Liver (tissue), 3 donors: Measurements from ENCODE around the gene CNTNAP1.

Source experiments
- FOXA1 ChIP-seq: IDR thresholded peaks from 2 replicates; pipeline ENCODE4 v1.6.1; 2016; ENCODE audit warnings: antibody characterized with exemption
- GABPA ChIP-seq, 2 donors: IDR thresholded peaks in 1 of 2; conservative IDR thresholded peaks in 1 of 2; 2 replicates each; pipeline ENCODE4 v1.6.1; 2016; ENCODE audit warnings: antibody characterized with exemption in 2 of 2, mild to moderate bottlenecking in 1 of 2, moderate library complexity in 1 of 2
- RAD21 ChIP-seq, 2 donors: IDR thresholded peaks; 2 replicates each; pipeline ENCODE4 v1.6.1; 2016; ENCODE audit warnings: antibody characterized with exemption in 2 of 2, mild to moderate bottlenecking in 2 of 2
- RXRA ChIP-seq, 2 donors: IDR thresholded peaks; 2 replicates each; pipeline ENCODE4 v1.6.1; 2017 to 2018; ENCODE audit warnings: antibody characterized with exemption in 2 of 2, mild to moderate bottlenecking in 1 of 2
- TAF1 ChIP-seq: conservative IDR thresholded peaks from 2 replicates; pipeline ENCODE4 v1.6.1; 2016; ENCODE audit warnings: antibody characterized with exemption, mild to moderate bottlenecking
- YY1 ChIP-seq: IDR thresholded peaks from 2 replicates; pipeline ENCODE4 v1.6.1; 2016; ENCODE audit warnings: antibody characterized with exemption, mild to moderate bottlenecking
- TF ChIP-seq, protein P1 (sequence below): IDR thresholded peaks from 2 replicates; pipeline ENCODE4 v1.6.1; 2016; ENCODE audit warnings: antibody characterized with exemption, mild to moderate bottlenecking
- TF ChIP-seq, protein P2 (sequence below): fragments of 150-350 bp; IDR thresholded peaks from 2 replicates; pipeline ENCODE4 v1.5.1; 2017; ENCODE audit warnings: improper control_type of control experiment, low read depth, low read length; ENCODE audit not compliant: missing input control
- TF ChIP-seq, protein P3 (sequence below): IDR thresholded peaks from 2 replicates; pipeline ENCODE4 v1.6.1; 2016; ENCODE audit warnings: antibody characterized with exemption
- TF ChIP-seq, protein P4 (sequence below): IDR thresholded peaks from 2 replicates; pipeline ENCODE4 v1.6.1; 2016; ENCODE audit warnings: antibody characterized with exemption
- TF ChIP-seq, protein P5 (sequence below): IDR thresholded peaks from 2 replicates; pipeline ENCODE4 v1.6.1; 2016; ENCODE audit warnings: antibody characterized with exemption
- donor health status: healthy.
- donor health status: healthy.

DNA sequence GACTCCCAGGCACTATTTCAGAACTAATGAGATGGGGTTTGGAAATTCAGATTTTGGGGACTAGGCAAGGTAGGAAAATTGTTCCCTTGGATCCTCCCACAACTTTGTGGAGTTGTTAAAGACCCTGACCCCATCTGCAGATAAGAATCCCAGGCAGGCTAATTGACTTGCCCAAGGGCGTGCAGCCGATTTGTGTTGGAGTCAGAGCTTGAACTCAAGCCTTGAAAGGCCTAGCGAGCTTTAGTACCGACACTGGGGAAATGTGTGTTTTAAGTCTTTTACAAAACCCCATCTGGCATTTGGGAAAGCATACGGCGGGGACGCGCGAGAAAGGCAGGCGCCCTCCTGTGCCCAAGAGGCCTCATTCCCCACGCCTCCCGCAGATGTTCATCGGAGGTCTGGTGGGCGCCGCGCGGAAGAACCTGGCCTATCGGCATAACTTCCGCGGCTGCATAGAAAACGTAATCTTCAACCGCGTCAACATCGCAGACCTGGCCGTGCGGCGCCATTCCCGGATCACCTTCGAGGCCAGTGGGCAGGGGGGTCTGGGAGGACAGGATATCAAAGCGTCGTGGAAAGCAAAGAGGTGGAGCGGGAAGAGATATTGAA lies 4.3 kb downstream of the CNTNAP1 start:
- TF ChIP-seq, protein P1, sequence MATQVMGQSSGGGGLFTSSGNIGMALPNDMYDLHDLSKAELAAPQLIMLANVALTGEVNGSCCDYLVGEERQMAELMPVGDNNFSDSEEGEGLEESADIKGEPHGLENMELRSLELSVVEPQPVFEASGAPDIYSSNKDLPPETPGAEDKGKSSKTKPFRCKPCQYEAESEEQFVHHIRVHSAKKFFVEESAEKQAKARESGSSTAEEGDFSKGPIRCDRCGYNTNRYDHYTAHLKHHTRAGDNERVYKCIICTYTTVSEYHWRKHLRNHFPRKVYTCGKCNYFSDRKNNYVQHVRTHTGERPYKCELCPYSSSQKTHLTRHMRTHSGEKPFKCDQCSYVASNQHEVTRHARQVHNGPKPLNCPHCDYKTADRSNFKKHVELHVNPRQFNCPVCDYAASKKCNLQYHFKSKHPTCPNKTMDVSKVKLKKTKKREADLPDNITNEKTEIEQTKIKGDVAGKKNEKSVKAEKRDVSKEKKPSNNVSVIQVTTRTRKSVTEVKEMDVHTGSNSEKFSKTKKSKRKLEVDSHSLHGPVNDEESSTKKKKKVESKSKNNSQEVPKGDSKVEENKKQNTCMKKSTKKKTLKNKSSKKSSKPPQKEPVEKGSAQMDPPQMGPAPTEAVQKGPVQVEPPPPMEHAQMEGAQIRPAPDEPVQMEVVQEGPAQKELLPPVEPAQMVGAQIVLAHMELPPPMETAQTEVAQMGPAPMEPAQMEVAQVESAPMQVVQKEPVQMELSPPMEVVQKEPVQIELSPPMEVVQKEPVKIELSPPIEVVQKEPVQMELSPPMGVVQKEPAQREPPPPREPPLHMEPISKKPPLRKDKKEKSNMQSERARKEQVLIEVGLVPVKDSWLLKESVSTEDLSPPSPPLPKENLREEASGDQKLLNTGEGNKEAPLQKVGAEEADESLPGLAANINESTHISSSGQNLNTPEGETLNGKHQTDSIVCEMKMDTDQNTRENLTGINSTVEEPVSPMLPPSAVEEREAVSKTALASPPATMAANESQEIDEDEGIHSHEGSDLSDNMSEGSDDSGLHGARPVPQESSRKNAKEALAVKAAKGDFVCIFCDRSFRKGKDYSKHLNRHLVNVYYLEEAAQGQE, result no peak
- TF ChIP-seq, protein P2, sequence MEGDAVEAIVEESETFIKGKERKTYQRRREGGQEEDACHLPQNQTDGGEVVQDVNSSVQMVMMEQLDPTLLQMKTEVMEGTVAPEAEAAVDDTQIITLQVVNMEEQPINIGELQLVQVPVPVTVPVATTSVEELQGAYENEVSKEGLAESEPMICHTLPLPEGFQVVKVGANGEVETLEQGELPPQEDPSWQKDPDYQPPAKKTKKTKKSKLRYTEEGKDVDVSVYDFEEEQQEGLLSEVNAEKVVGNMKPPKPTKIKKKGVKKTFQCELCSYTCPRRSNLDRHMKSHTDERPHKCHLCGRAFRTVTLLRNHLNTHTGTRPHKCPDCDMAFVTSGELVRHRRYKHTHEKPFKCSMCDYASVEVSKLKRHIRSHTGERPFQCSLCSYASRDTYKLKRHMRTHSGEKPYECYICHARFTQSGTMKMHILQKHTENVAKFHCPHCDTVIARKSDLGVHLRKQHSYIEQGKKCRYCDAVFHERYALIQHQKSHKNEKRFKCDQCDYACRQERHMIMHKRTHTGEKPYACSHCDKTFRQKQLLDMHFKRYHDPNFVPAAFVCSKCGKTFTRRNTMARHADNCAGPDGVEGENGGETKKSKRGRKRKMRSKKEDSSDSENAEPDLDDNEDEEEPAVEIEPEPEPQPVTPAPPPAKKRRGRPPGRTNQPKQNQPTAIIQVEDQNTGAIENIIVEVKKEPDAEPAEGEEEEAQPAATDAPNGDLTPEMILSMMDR, result no peak
- TF ChIP-seq YY1, result no peak
- TF ChIP-seq, protein P3, sequence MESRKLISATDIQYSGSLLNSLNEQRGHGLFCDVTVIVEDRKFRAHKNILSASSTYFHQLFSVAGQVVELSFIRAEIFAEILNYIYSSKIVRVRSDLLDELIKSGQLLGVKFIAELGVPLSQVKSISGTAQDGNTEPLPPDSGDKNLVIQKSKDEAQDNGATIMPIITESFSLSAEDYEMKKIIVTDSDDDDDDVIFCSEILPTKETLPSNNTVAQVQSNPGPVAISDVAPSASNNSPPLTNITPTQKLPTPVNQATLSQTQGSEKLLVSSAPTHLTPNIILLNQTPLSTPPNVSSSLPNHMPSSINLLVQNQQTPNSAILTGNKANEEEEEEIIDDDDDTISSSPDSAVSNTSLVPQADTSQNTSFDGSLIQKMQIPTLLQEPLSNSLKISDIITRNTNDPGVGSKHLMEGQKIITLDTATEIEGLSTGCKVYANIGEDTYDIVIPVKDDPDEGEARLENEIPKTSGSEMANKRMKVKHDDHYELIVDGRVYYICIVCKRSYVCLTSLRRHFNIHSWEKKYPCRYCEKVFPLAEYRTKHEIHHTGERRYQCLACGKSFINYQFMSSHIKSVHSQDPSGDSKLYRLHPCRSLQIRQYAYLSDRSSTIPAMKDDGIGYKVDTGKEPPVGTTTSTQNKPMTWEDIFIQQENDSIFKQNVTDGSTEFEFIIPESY, result no peak
- TF ChIP-seq, protein P4, sequence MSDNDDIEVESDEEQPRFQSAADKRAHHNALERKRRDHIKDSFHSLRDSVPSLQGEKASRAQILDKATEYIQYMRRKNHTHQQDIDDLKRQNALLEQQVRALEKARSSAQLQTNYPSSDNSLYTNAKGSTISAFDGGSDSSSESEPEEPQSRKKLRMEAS, result no peak
- TF ChIP-seq RAD21 (IDR thresholded peaks at IDR 0.05), result no peak
- no peak for TF ChIP-seq FOXA1
- TF ChIP-seq, protein P5, sequence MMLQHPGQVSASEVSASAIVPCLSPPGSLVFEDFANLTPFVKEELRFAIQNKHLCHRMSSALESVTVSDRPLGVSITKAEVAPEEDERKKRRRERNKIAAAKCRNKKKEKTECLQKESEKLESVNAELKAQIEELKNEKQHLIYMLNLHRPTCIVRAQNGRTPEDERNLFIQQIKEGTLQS, result no peak
- TF ChIP-seq TAF1, result no peak
- no peak for TF ChIP-seq GABPA (IDR thresholded peaks at IDR 0.05 in 1 of 2, conservative IDR thresholded peaks at IDR 0.05 in 1 of 2)
- TF ChIP-seq RXRA (IDR thresholded peaks at IDR 0.05), result no peak
